NB4 (cell line): ENCODE results near the gene PPP4R3C.
"Not testable (repeated sequence)": the region's sequence is repeated elsewhere in the genome, so short reads cannot be mapped to it uniquely, and the experiment has no call there.

Experiments
- DNase-seq: peaks from one replicate; pipeline ENCODE4 v3.0.0; 2010; ENCODE audit warnings: low read depth
- H3K4me3 ChIP-seq: one replicate; pipeline ENCODE4 v1.5.1; 2011; ENCODE audit warnings: mild to moderate bottlenecking, low read depth, low read length, moderate library complexity
- CTCF ChIP-seq: IDR thresholded peaks from one replicate; pipeline ENCODE4 v1.5.1; 2012; ENCODE audit warnings: low read depth, low read length
- MAX ChIP-seq: IDR thresholded peaks from 2 replicates; pipeline ENCODE4 v1.6.1; 2011; ENCODE audit warnings: low read depth, low read length
- MYC ChIP-seq: IDR thresholded peaks from 2 replicates; pipeline ENCODE4 v1.6.1; 2011; ENCODE audit warnings: low read depth, low read length
- POLR2A ChIP-seq: IDR thresholded peaks from 2 replicates; pipeline ENCODE4 v1.6.1; 2011; ENCODE audit warnings: mild to moderate bottlenecking; ENCODE audit not compliant: insufficient read length; ENCODE audit errors: extremely low read depth

Gene PPP4R3C

GRCh38 chrX:27446423-27446822, 16.7 kb downstream of the PPP4R3C start:
- DNase-seq: no peak
- no peak overlapping the region for H3K4me3 ChIP-seq
- TF ChIP-seq MYC (no peak), POLR2A (no peak), CTCF (no peak), MAX (no peak)

DNA sequence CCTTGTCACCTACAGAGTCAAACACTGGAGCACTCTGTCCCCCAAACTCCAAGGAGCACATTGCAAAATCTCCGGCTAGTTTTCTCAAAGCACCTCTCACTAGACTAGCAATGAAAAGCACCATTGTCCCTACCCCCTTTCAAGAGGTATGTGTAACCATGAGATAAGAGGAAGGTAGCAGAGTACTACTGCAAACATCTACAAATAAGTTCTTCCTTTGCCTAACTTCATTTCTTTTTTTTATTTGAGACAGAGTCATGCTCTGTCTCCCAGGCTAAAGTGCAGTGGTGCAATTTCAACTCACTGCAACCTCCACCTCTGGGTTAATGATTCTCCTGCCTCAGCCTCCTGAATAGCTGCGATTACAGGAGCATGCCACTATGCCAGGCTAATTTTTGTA, 17.7 kb downstream of the PPP4R3C start:
- no peak overlapping the region for H3K4me3 ChIP-seq
- no peak for DNase-seq
- no peak for TF ChIP-seq CTCF
- TF ChIP-seq MAX: no peak
- no peak for TF ChIP-seq MYC
- TF ChIP-seq POLR2A: no peak

- no peak overlapping the region for H3K4me3 ChIP-seq
- DNase-seq: no peak
- TF ChIP-seq MYC (no peak), MAX (no peak), POLR2A (no peak), CTCF (no peak)
Measured at GRCh38 chrX:27444093-27444908, 18.8 kb downstream of the PPP4R3C start.

DNA sequence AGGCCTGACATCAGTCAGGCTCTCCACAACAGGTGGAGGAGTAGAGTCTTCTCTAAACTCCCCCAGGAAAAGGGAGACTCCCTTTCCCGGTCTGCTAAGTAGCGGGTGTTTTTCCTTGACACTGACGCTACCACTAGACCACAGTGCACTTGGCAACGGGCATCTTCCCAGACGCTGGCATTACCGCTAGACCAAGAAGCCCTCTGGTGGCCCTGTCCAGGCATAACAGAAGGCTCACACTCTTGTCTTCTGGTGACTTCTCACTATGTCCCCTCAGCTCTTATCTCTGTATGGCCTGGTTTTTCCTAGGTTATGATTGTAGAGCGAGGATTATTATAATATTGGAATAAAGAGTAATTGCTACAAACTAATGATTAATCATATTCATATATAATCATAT, 20.7 kb downstream of the PPP4R3C start:
- H3K4me3 ChIP-seq, DNase-seq: not testable (repeated sequence)

DNA sequence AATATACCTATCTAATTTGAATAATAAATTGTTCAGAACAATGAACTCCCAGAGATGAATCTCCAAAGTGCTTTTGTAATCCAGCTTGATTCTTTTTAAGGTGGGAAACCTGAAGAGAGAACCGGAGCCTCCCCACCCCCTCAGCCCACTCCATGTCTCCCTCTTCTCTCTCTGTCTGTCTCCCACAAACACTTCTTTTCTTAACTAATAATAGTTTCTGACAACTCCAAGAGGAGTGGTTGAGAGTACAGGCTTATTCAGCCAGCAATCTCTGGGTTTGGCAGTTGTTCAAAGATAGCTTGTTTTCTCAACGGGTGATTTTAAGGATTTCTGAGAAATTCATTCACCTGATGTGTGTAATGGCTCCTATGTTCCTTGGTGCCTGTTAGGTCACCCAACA, 23.4 kb downstream of the PPP4R3C start:
- H3K4me3 ChIP-seq: no peak overlapping the region
- TF ChIP-seq POLR2A (no peak), CTCF (no peak), MYC (no peak), MAX (no peak)
- DNase-seq: no peak

- no peak for DNase-seq
- H3K4me3 ChIP-seq: no peak overlapping the region
- TF ChIP-seq CTCF (no peak), MAX (no peak), MYC (no peak), POLR2A (no peak)
Measured at GRCh38 chrX:27438937-27439336, 24.2 kb downstream of the PPP4R3C start.
